ENCODE measurements around the gene WDR37.
"Not testable (repeated sequence)": the region's sequence is repeated elsewhere in the genome, so short reads cannot be mapped to it uniquely, and the experiment has no call there.

Gene WDR37, protein sequence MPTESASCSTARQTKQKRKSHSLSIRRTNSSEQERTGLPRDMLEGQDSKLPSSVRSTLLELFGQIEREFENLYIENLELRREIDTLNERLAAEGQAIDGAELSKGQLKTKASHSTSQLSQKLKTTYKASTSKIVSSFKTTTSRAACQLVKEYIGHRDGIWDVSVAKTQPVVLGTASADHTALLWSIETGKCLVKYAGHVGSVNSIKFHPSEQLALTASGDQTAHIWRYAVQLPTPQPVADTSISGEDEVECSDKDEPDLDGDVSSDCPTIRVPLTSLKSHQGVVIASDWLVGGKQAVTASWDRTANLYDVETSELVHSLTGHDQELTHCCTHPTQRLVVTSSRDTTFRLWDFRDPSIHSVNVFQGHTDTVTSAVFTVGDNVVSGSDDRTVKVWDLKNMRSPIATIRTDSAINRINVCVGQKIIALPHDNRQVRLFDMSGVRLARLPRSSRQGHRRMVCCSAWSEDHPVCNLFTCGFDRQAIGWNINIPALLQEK

DNA sequence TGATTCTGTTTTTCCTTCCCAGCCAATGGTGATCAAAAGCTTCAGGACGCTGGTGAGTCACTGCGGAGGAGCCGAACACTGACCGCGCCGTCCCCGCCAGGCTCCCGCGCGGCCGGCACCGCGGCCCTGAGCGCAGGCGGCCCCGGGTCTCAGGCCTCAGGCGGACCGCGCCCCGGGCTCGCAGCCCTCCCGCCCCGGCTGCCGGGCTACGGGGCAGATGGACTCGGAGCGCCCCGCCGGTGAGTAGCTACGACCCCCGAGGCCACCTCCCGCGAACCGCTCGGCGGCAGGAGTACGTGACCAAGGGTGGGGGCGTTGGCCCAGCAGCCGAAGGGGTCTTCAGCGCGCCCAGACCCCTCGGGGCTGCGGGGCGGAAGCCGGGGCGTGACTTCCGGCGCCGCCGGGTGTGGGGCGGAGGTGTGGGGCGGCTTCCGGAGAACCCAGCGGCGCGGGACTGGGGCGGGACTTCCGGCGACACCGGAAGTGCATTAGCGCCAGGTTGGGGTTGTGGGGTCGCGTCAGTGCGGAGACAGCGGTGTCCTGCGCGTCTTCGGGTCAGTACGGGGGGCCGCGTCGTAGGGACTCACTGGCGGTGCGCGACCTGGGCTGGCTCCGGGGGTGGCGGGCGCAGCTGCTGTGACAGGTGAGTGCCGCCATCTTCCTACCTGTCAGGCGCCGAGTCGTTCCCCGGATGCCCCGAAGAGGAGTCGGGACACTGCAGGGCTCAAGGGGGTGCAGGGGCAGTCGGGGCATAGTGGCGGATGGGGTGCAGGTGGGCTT lies at the start of gene WDR37:
Gene WDR37, plus strand, starts transcription at position 60 of the 780 bp plus-strand sequence. CDS start 15,771 bp downstream, outside the sequence.
- Histone ChIP-seq H3K4me3 (ENCODE audit: low read depth, low read length) (peak within 1 kb of the TSS; percentile 95), H3K36me3 (ENCODE audit: control insufficient read depth, insufficient read depth, low read length) (peaks cover 31% of the 10 kb centered on the region), H3K4me1 (ENCODE audit: control insufficient read depth, insufficient read depth, low read length) (peaks cover 14% of the 10 kb centered on the region), H3K27ac (ENCODE audit: low read depth, low read length) (peak within 1 kb of the TSS; percentile 97), H3K27me3 (ENCODE audit: control insufficient read depth, insufficient read depth, low read length) (no peaks in the 10 kb centered on the region), H3K9me3 (ENCODE audit: control insufficient read depth, insufficient read depth, low read length) (no peaks in the 10 kb centered on the region), H3K9ac (ENCODE audit: low read depth, low read length) (peak within 1 kb of the TSS; percentile 90)

DNA sequence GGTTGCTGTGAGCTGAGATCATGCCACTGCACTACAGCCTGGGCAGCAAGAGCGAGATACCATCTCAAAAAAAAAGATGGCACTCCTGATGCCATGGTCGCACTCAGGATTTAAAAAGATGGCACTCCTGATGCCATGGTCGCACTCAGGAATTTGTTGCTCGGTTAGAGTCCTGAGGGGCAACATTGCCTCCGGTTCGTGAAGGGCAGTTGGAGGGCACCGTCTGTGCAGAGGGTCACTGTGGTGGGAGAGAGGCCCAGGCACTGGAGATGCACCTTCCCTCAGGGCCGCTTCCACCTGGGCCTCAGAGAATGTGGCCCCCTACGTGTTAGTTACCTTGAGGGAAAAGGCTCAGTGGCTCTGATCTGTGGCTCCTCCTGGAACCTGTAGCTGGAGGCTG lies 49.6 kb upstream of the WDR37 start:
- H3K4me3 ChIP-seq (ENCODE audit: low read depth, low read length) = no peak overlapping the region
- no peaks in the 10 kb centered on the region for H3K9me3 ChIP-seq (ENCODE audit: control insufficient read depth, insufficient read depth, low read length)
- H3K9ac ChIP-seq (ENCODE audit: low read depth, low read length) = no peak overlapping the region
- no peaks in the 10 kb centered on the region for H3K27me3 ChIP-seq (ENCODE audit: control insufficient read depth, insufficient read depth, low read length)
- no peaks in the 10 kb centered on the region for H3K4me1 ChIP-seq (ENCODE audit: control insufficient read depth, insufficient read depth, low read length)
- no peak overlapping the region for H3K27ac ChIP-seq (ENCODE audit: low read depth, low read length)
- peaks cover 96% of the 10 kb centered on the region for H3K36me3 ChIP-seq (ENCODE audit: control insufficient read depth, insufficient read depth, low read length)

DNA sequence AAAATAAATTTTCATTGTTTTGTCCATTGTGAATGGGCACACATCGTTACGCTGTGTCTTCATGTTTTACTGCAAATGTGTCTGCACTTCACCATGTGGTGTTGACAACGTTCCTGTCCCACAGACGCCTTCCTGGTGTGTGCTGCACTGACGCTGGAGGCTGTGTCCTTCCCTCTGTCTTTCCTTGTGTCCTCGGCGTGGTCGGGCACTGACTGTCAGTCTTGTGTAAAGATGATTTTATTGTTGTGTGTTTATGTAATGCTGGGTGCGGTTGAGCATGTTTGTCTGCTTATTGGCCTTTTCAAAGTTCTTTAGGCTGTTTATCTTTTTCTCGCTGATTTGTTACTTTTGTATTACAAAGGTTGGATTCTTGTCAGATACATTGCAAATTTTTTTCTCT lies 48.6 kb upstream of the WDR37 start:
- Histone ChIP-seq H3K4me1 (ENCODE audit: control insufficient read depth, insufficient read depth, low read length) (no peaks in the 10 kb centered on the region), H3K27ac (ENCODE audit: low read depth, low read length) (no peak overlapping the region), H3K9ac (ENCODE audit: low read depth, low read length) (no peak overlapping the region), H3K27me3 (ENCODE audit: control insufficient read depth, insufficient read depth, low read length) (no peaks in the 10 kb centered on the region), H3K36me3 (ENCODE audit: control insufficient read depth, insufficient read depth, low read length) (peaks cover 96% of the 10 kb centered on the region), H3K4me3 (ENCODE audit: low read depth, low read length) (no peak overlapping the region), H3K9me3 (ENCODE audit: control insufficient read depth, insufficient read depth, low read length) (no peaks in the 10 kb centered on the region)

DNA sequence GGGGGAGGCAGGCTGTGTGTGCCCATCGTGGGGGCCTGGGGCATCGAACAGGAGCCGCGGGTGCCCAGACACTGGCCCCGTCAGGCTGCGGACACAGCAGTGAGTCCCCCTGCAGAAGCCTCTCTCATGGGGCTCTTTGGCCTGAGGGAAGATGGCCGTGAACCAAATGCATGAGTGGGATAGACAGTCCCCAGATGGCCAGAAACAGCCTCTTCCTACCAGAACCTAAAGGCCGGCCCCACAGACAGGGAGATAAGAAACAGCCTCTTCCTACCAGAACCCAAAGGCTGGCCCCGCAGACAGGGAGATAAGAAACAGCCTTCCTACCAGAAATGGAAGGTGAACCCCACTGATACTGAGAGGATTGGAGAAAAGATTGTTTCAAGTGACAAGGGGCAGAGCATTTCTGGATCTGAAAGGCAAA lies 47.1 kb upstream of the WDR37 start:
- Histone ChIP-seq H3K27me3 (ENCODE audit: control insufficient read depth, insufficient read depth, low read length) (no peaks in the 10 kb centered on the region), H3K4me1 (ENCODE audit: control insufficient read depth, insufficient read depth, low read length) (no peaks in the 10 kb centered on the region), H3K27ac (ENCODE audit: low read depth, low read length) (peak overlapping the region; percentile 47), H3K9ac (ENCODE audit: low read depth, low read length) (no peak overlapping the region), H3K36me3 (ENCODE audit: control insufficient read depth, insufficient read depth, low read length) (peaks cover 93% of the 10 kb centered on the region), H3K9me3 (ENCODE audit: control insufficient read depth, insufficient read depth, low read length) (no peaks in the 10 kb centered on the region), H3K4me3 (ENCODE audit: low read depth, low read length) (no peak overlapping the region)

DNA sequence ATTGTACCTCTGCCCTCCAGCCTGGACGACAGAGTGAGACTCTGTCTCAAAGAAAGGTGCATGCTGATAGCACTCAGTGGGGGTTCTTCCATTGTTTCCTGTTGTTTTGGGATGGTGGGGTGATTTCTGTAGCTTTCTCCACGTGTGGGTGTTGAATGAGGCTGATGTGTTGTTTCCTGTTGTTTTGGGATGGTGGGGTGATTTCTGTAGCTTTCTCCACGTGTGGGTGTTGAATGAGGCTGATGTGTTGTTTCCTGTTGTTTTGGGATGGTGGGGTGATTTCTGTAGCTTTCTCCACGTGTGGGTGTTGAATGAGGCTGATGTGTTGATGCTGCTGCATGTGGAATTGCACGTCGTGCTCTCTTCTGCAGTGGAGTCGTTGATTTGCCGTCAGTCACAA lies 46.2 kb upstream of the WDR37 start:
- H3K9me3 ChIP-seq (ENCODE audit: control insufficient read depth, insufficient read depth, low read length); H3K9ac ChIP-seq (ENCODE audit: low read depth, low read length); H3K4me1 ChIP-seq (ENCODE audit: control insufficient read depth, insufficient read depth, low read length); H3K4me3 ChIP-seq (ENCODE audit: low read depth, low read length); H3K27me3 ChIP-seq (ENCODE audit: control insufficient read depth, insufficient read depth, low read length): not testable (repeated sequence)
- Histone ChIP-seq H3K36me3 (ENCODE audit: control insufficient read depth, insufficient read depth, low read length) (peaks cover 93% of the 10 kb centered on the region), H3K27ac (ENCODE audit: low read depth, low read length) (peak overlapping the region; percentile 57)

DNA sequence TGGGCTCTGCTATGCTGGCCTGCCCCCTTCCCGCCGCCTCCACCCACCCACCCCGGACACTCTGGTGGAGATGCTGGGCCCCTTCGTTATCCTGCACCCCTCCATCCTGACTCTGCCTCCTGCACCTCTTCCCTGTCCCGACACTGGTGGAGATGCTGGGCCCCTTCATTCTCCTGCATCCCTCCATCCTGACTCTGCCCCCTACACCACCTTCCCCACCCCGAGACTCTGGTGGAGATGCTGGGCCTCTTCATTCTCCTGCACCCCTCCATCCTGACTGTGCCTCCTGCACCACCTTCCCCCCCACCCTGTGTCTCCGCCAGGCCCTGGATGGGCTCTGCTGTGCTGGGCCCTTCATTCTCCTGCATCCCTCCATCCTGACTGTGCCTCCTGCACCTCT lies 45.5 kb upstream of the WDR37 start:
- Histone ChIP-seq H3K36me3 (ENCODE audit: control insufficient read depth, insufficient read depth, low read length) (peaks cover 93% of the 10 kb centered on the region), H3K9me3 (ENCODE audit: control insufficient read depth, insufficient read depth, low read length) (no peaks in the 10 kb centered on the region), H3K27me3 (ENCODE audit: control insufficient read depth, insufficient read depth, low read length) (no peaks in the 10 kb centered on the region)

DNA sequence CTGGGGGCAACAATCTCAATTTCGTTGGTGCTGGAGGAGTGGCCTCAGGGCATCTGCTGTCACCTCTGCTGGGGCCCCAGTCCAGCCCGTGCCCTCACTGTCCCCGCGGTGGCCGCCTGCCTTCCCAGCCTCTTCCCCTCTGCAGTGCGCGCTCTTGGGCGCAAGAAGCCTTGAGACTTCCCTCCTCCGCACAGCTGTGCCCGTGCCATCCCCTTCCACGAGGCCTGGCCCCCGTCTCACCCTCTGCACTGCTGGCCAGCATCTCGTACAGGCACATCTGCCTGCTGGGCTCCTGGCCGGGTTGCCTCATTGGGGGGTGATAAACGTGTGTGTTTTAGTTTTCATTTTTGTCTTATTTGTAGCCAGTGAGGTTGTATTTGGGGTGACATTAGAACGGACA lies 44.5 kb upstream of the WDR37 start:
- H3K4me1 ChIP-seq (ENCODE audit: control insufficient read depth, insufficient read depth, low read length) = no peaks in the 10 kb centered on the region
- H3K27me3 ChIP-seq (ENCODE audit: control insufficient read depth, insufficient read depth, low read length) = no peaks in the 10 kb centered on the region
- no peak overlapping the region for H3K27ac ChIP-seq (ENCODE audit: low read depth, low read length)
- H3K4me3 ChIP-seq (ENCODE audit: low read depth, low read length) = no peak overlapping the region
- peaks cover 93% of the 10 kb centered on the region for H3K36me3 ChIP-seq (ENCODE audit: control insufficient read depth, insufficient read depth, low read length)
- H3K9ac ChIP-seq (ENCODE audit: low read depth, low read length) = no peak overlapping the region
- no peaks in the 10 kb centered on the region for H3K9me3 ChIP-seq (ENCODE audit: control insufficient read depth, insufficient read depth, low read length)

More for the DNA sequence above, 45.5 kb upstream of the WDR37 start:
- H3K4me3 ChIP-seq (ENCODE audit: low read depth, low read length) = no peak overlapping the region
- no peak overlapping the region for H3K9ac ChIP-seq (ENCODE audit: low read depth, low read length)
- H3K4me1 ChIP-seq (ENCODE audit: control insufficient read depth, insufficient read depth, low read length) = no peaks in the 10 kb centered on the region
- H3K27ac ChIP-seq (ENCODE audit: low read depth, low read length) = no peak overlapping the region

DNA sequence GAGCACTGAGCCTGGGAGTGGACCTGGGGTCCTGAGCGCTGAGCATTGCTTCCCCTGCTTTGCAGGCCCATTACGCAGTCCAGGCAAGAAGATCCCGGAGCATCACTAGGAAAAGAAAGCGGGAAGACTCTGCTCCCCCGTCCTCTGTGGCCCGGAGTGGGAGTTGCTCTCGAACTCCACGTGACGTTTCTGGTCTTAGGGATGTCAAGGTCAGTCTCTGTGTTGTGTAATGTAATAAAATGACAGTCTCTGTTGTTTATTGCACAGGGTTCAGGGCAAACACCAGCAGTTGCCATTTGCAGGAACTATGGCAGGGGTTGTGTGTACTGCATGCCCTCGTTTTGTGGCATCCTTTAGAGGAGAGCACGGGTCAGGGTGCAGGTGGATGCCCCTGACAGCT lies 40.5 kb upstream of the WDR37 start:
- Histone ChIP-seq H3K9me3 (ENCODE audit: control insufficient read depth, insufficient read depth, low read length) (no peaks in the 10 kb centered on the region), H3K4me3 (ENCODE audit: low read depth, low read length) (no peak overlapping the region)

DNA sequence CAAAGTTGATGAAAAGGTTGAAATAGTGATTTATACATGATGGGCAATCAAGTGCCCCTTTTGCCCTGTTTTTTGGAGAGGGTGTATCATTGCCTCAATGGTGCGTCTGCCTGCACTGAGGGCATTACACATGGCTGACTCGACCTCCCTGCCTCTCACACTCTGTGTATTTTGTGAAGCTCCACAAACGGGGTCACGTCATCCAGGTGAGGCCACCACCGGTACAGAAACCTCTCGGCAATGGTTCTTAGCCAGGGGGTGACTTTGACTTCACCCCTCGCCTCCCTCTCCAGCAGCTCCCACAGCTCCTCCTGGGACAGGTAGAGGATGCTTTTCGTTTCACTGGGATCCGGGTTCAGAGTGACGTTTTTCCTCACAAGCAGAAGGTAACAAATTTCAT lies 36.8 kb upstream of the WDR37 start:
- no peaks in the 10 kb centered on the region for H3K4me1 ChIP-seq (ENCODE audit: control insufficient read depth, insufficient read depth, low read length)
- H3K27me3 ChIP-seq (ENCODE audit: control insufficient read depth, insufficient read depth, low read length) = no peaks in the 10 kb centered on the region
- H3K9me3 ChIP-seq (ENCODE audit: control insufficient read depth, insufficient read depth, low read length) = no peaks in the 10 kb centered on the region
- no peak overlapping the region for H3K27ac ChIP-seq (ENCODE audit: low read depth, low read length)
- peaks cover 56% of the 10 kb centered on the region for H3K36me3 ChIP-seq (ENCODE audit: control insufficient read depth, insufficient read depth, low read length)
- H3K4me3 ChIP-seq (ENCODE audit: low read depth, low read length) = no peak overlapping the region
- no peak overlapping the region for H3K9ac ChIP-seq (ENCODE audit: low read depth, low read length)

More for the DNA sequence above, 40.5 kb upstream of the WDR37 start:
- no peak overlapping the region for H3K9ac ChIP-seq (ENCODE audit: low read depth, low read length)
- H3K4me1 ChIP-seq (ENCODE audit: control insufficient read depth, insufficient read depth, low read length) = no peaks in the 10 kb centered on the region
- no peak overlapping the region for H3K27ac ChIP-seq (ENCODE audit: low read depth, low read length)
- no peaks in the 10 kb centered on the region for H3K27me3 ChIP-seq (ENCODE audit: control insufficient read depth, insufficient read depth, low read length)
- peaks cover 88% of the 10 kb centered on the region for H3K36me3 ChIP-seq (ENCODE audit: control insufficient read depth, insufficient read depth, low read length)

DNA sequence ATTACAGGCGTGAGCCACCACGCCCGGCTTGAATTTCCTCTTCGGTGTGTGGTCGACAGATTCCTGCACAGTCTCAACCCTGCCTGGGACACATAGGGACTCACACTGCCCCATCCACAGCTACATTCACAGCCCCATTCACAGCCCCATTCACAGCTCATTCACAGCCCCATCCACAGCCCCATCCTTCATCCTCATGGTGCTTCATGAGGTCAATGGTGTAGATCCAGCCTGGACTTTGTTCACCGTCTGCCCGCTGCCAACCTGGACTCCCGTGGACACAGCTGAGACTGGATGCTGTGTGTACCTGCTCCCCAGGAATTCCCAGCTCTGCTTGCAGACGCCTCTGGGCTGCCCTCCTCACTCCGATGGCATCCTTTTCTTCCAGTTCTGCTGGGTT lies 35.7 kb upstream of the WDR37 start:
- H3K9ac ChIP-seq (ENCODE audit: low read depth, low read length) = no peak overlapping the region
- H3K4me1 ChIP-seq (ENCODE audit: control insufficient read depth, insufficient read depth, low read length) = no peaks in the 10 kb centered on the region
- H3K4me3 ChIP-seq (ENCODE audit: low read depth, low read length) = no peak overlapping the region
- peaks cover 47% of the 10 kb centered on the region for H3K36me3 ChIP-seq (ENCODE audit: control insufficient read depth, insufficient read depth, low read length)
- H3K9me3 ChIP-seq (ENCODE audit: control insufficient read depth, insufficient read depth, low read length) = no peaks in the 10 kb centered on the region
- no peak overlapping the region for H3K27ac ChIP-seq (ENCODE audit: low read depth, low read length)
- H3K27me3 ChIP-seq (ENCODE audit: control insufficient read depth, insufficient read depth, low read length) = no peaks in the 10 kb centered on the region

DNA sequence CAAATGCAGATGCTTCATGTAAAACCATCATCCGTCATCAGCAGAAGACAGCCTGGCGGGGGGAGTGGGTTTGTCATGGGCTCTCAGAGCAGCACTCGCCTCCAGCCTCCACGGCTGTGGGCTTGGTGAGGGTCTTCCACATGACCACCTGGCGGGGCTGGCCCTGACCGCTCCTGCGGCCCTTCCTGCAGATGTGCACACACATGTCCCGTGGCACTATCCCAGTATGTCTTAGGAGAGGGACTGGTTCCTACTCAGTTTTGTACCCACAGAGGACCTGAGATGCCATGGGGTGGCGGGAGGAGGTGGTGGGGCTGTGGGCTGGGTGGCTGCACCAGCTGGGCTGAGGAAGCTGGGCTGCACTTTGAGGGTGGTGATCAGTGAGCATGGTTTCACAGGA lies 35.2 kb upstream of the WDR37 start:
- H3K4me3 ChIP-seq (ENCODE audit: low read depth, low read length) = no peak overlapping the region
- no peaks in the 10 kb centered on the region for H3K9me3 ChIP-seq (ENCODE audit: control insufficient read depth, insufficient read depth, low read length)
- H3K27me3 ChIP-seq (ENCODE audit: control insufficient read depth, insufficient read depth, low read length) = no peaks in the 10 kb centered on the region
- H3K4me1 ChIP-seq (ENCODE audit: control insufficient read depth, insufficient read depth, low read length) = no peaks in the 10 kb centered on the region
- no peak overlapping the region for H3K27ac ChIP-seq (ENCODE audit: low read depth, low read length)
- H3K9ac ChIP-seq (ENCODE audit: low read depth, low read length) = no peak overlapping the region
- H3K36me3 ChIP-seq (ENCODE audit: control insufficient read depth, insufficient read depth, low read length) = peaks cover 42% of the 10 kb centered on the region
